CD8-positive, alpha-beta memory T cell (primary cell): Measurements from ENCODE around the gene PLEKHO1. TPM values are rescaled to one million over a fixed set of nuclear protein-coding genes. Genes with fewer than 3 reads are reported as not detected.
"Not testable (repeated sequence)": the region's sequence is repeated elsewhere in the genome, so short reads cannot be mapped to it uniquely, and the experiment has no call there.

ENCODE experiments used
- CTCF ChIA-PET: fragments of 350-600 bp; sonication (Branson Sonifier 250); formaldehyde crosslinking; loops from one replicate; lab custom pipeline; 2021; ENCODE audit warnings: antibody characterized with exemption; lab: Charles Lee
- POLR2A ChIA-PET: fragments of 350-600 bp; sonication (Branson Sonifier 250); formaldehyde crosslinking; loops from one replicate; lab custom pipeline; 2021; ENCODE audit warnings: antibody characterized with exemption; lab: Charles Lee
- DNase-seq, 5 donors: peaks; one replicate each; pipeline versions ENCODE4 v3.0.0 to v3.0.0-alpha.2; 2020 to 2022; ENCODE audit warnings: mixed read lengths in 1 of 5
- H3K27ac ChIP-seq: one replicate; pipeline ENCODE4 v1.7.0; 2013; ENCODE audit warnings: low read depth, mild to moderate bottlenecking, low read length, moderate library complexity
- H3K27me3 ChIP-seq: 2 replicates; pipeline ENCODE4 v1.7.0; 2013; ENCODE audit warnings: low read length, mild to moderate bottlenecking; ENCODE audit not compliant: insufficient read depth, poor library complexity, severe bottlenecking
- H3K36me3 ChIP-seq: 2 replicates; pipeline ENCODE4 v1.7.0; 2013; ENCODE audit warnings: mild to moderate bottlenecking, low read length, moderate library complexity; ENCODE audit not compliant: insufficient read depth
- H3K4me1 ChIP-seq: 2 replicates; pipeline ENCODE4 v1.7.0; 2013; ENCODE audit warnings: mild to moderate bottlenecking, low read length, moderate library complexity; ENCODE audit not compliant: insufficient read depth
- H3K4me3 ChIP-seq: 2 replicates; pipeline ENCODE4 v1.7.0; 2013; ENCODE audit warnings: mild to moderate bottlenecking, low read length
- H3K9me3 ChIP-seq: 2 replicates; pipeline ENCODE4 v1.7.0; 2013; ENCODE audit warnings: mild to moderate bottlenecking, low read length
- H3K27ac Mint-ChIP-seq, 8 donors: one replicate each; pipeline ENCODE4 v1.8.0; 2020 to 2021; ENCODE audit warnings: mixed read lengths in 8 of 8, mild to moderate bottlenecking in 6 of 8, inconsistent platforms in 3 of 8, moderate library complexity in 3 of 8
- H3K27me3 Mint-ChIP-seq, 2 donors: one replicate each; pipeline ENCODE4 v1.8.0; 2020 to 2021; ENCODE audit warnings: mixed read lengths in 2 of 2, mild to moderate bottlenecking in 1 of 2, moderate library complexity in 1 of 2
- H3K36me3 Mint-ChIP-seq, 3 donors: one replicate each; pipeline ENCODE4 v1.8.0; 2020 to 2021; ENCODE audit warnings: mixed read lengths in 3 of 3, inconsistent platforms in 1 of 3, mild to moderate bottlenecking in 1 of 3
- H3K4me1 Mint-ChIP-seq, 3 donors: one replicate each; pipeline ENCODE4 v1.8.0; 2020 to 2021; ENCODE audit warnings: mixed read lengths in 3 of 3, inconsistent platforms in 1 of 3, mild to moderate bottlenecking in 1 of 3
- H3K4me3 Mint-ChIP-seq, 7 donors: one replicate each; pipeline ENCODE4 v1.8.0; 2020 to 2021; ENCODE audit warnings: mixed read lengths in 7 of 7, mild to moderate bottlenecking in 6 of 7, moderate library complexity in 4 of 7, inconsistent platforms in 2 of 7
- H3K9me3 Mint-ChIP-seq, 5 donors: one replicate each; pipeline ENCODE4 v1.8.0; 2020 to 2022; ENCODE audit warnings: mixed read lengths in 5 of 5, mild to moderate bottlenecking in 3 of 5, moderate library complexity in 2 of 5, inconsistent platforms in 1 of 5
- polyA plus RNA-seq: library from polyadenylated mRNA; unstranded; fragments of 300-500 nt; fragmentation: Illumina TruSeq; gene quantifications from one replicate; pipeline ENCODE4 v1.2.3, GENCODE V29; 2021
- total RNA-seq, 2 experiments: library from RNA; stranded (reverse); gene quantifications; one replicate each; pipeline ENCODE4 v1.2.3, GENCODE V29; 2021

Gene PLEKHO1
- total and polyA plus RNA-seq, 3 experiments from 2014 or later = 44.9 to 47.3 (median 47.2) TPM

GRCh38 chr1:150118716-150119115 lies 31.0 kb upstream of the PLEKHO1 start:
- H3K27me3 ChIP-seq = no peaks in the 10 kb centered on the region
- Mint-ChIP-seq H3K4me3 (no peak overlapping the region), H3K27me3 (no peaks in the 10 kb centered on the region), H3K9me3 (peaks cover 6 to 18% (median 12%) of the 10 kb centered on the region in 5 donors), H3K36me3 (peaks cover 15 to 32% (median 26%) of the 10 kb centered on the region in 3 donors), H3K27ac (peak overlapping the region in 1 of 8 donors; percentile 41), H3K4me1 (peaks cover 12 to 38% (median 21%) of the 10 kb centered on the region in 3 donors)
- DNase-seq = no peak
- no peaks in the 10 kb centered on the region for H3K9me3 ChIP-seq
- H3K36me3 ChIP-seq = no peaks in the 10 kb centered on the region
- H3K4me1 ChIP-seq = no peaks in the 10 kb centered on the region
- ChIA-PET POLR2A (no interaction called here), CTCF (no interaction called here)
- H3K4me3 ChIP-seq = no peak overlapping the region
- no peak overlapping the region for H3K27ac ChIP-seq

- Mint-ChIP-seq H3K4me3 (no peak overlapping the region), H3K4me1 (peaks cover 6 to 25% (median 21%) of the 10 kb centered on the region in 3 donors), H3K36me3 (peaks cover 5 to 24% (median 6%) of the 10 kb centered on the region in 3 donors), H3K27ac (peak overlapping the region in 1 of 8 donors; percentile 69), H3K9me3 (no peaks in the 10 kb centered on the region), H3K27me3 (no peaks in the 10 kb centered on the region)
- no peaks in the 10 kb centered on the region for H3K4me1 ChIP-seq
- no peak overlapping the region for H3K4me3 ChIP-seq
- H3K27me3 ChIP-seq = no peaks in the 10 kb centered on the region
- CTCF ChIA-PET = no interaction called here
- no peaks in the 10 kb centered on the region for H3K9me3 ChIP-seq
- no peak for DNase-seq
- H3K36me3 ChIP-seq = no peaks in the 10 kb centered on the region
- POLR2A ChIA-PET = no interaction called here
- H3K27ac ChIP-seq = no peak overlapping the region
These were observed 28.4 kb upstream of the PLEKHO1 start for GRCh38 chr1:150121236-150121862.

- no peak for DNase-seq
- Mint-ChIP-seq H3K4me3 (no peak overlapping the region), H3K36me3 (peaks cover 5 to 20% (median 6%) of the 10 kb centered on the region in 3 donors), H3K27ac (no peak overlapping the region), H3K9me3 (no peaks in the 10 kb centered on the region), H3K4me1 (peaks cover 0 to 3% (median 2%) of the 10 kb centered on the region in 3 donors), H3K27me3 (no peaks in the 10 kb centered on the region)
- Histone ChIP-seq H3K9me3 (no peaks in the 10 kb centered on the region), H3K4me1 (no peaks in the 10 kb centered on the region), H3K36me3 (no peaks in the 10 kb centered on the region), H3K4me3 (no peak overlapping the region), H3K27ac (no peak overlapping the region), H3K27me3 (no peaks in the 10 kb centered on the region)
- CTCF ChIA-PET = interaction anchor here (2.1 kb wide), 1 partner anchor 54 kb away, joined by 6 read pairs; no protein-coding TSS in a partner anchor
- POLR2A ChIA-PET = interaction anchor here (0.8 kb wide), 1 partner anchor 9 kb away, joined by 3 read pairs; no protein-coding TSS in a partner anchor
These were observed 22.9 kb upstream of the PLEKHO1 start for GRCh38 chr1:150126811-150127210.

- POLR2A ChIA-PET = interaction anchor here (1.3 kb wide), 1 partner anchor 22 kb away, joined by 4 read pairs; the partner anchor contains the start of gene PLEKHO1
- H3K9me3 Mint-ChIP-seq = no peaks in the 10 kb centered on the region
- no peak for DNase-seq
- no peaks in the 10 kb centered on the region for H3K9me3 ChIP-seq
- no peaks in the 10 kb centered on the region for H3K4me1 ChIP-seq
- no peaks in the 10 kb centered on the region for H3K27me3 ChIP-seq
- no peak overlapping the region for H3K27ac ChIP-seq
- H3K27me3 Mint-ChIP-seq = no peaks in the 10 kb centered on the region
- no peak overlapping the region for H3K4me3 Mint-ChIP-seq
- no peak overlapping the region for H3K4me3 ChIP-seq
- H3K27ac Mint-ChIP-seq = no peak overlapping the region
- H3K4me1 Mint-ChIP-seq = peaks cover 0 to 9% (median 0%) of the 10 kb centered on the region in 3 donors
- H3K36me3 Mint-ChIP-seq = peaks cover 0 to 19% (median 3%) of the 10 kb centered on the region in 3 donors
- CTCF ChIA-PET = interaction anchor here (2.1 kb wide), 1 partner anchor 54 kb away, joined by 6 read pairs; no protein-coding TSS in a partner anchor
- no peaks in the 10 kb centered on the region for H3K36me3 ChIP-seq
These were observed 22.3 kb upstream of the PLEKHO1 start for GRCh38 chr1:150127464-150127863.

- Histone ChIP-seq H3K9me3 (no peaks in the 10 kb centered on the region), H3K4me1 (no peaks in the 10 kb centered on the region), H3K36me3 (no peaks in the 10 kb centered on the region), H3K4me3 (no peak overlapping the region), H3K27ac (no peak overlapping the region), H3K27me3 (no peaks in the 10 kb centered on the region)
- Mint-ChIP-seq H3K4me1 (peaks cover 0 to 13% (median 4%) of the 10 kb centered on the region in 3 donors), H3K9me3 (no peaks in the 10 kb centered on the region), H3K27me3 (no peaks in the 10 kb centered on the region), H3K4me3 (no peak overlapping the region), H3K27ac (peak overlapping the region in 1 of 8 donors; percentile 40), H3K36me3 (peaks cover 0 to 22% (median 5%) of the 10 kb centered on the region in 3 donors)
- CTCF ChIA-PET = interaction anchor here (2.1 kb wide), 1 partner anchor 55 kb away, joined by 6 read pairs; no protein-coding TSS in a partner anchor
- no peak for DNase-seq
- POLR2A ChIA-PET = interaction anchor here (1.3 kb wide), 1 partner anchor 22 kb away, joined by 4 read pairs; the partner anchor contains the start of gene PLEKHO1
These were observed 21.8 kb upstream of the PLEKHO1 start for GRCh38 chr1:150127868-150128267.

GRCh38 chr1:150132372-150132771 lies 17.3 kb upstream of the PLEKHO1 start:
- ChIA-PET CTCF (interaction anchor here (0.6 kb wide), 1 partner anchor 55 kb away, joined by 3 read pairs; no protein-coding TSS in a partner anchor), POLR2A (interaction anchor here (0.6 kb wide), 1 partner anchor 179 kb away, joined by 9 read pairs; no protein-coding TSS in a partner anchor)
- H3K27me3 ChIP-seq = no peaks in the 10 kb centered on the region
- Mint-ChIP-seq H3K9me3 (no peaks in the 10 kb centered on the region), H3K4me1 (peaks cover 0 to 14% (median 8%) of the 10 kb centered on the region in 3 donors), H3K36me3 (peaks cover 2 to 25% (median 4%) of the 10 kb centered on the region in 3 donors), H3K27ac (no peak overlapping the region), H3K27me3 (no peaks in the 10 kb centered on the region), H3K4me3 (no peak overlapping the region)
- H3K36me3 ChIP-seq = no peaks in the 10 kb centered on the region
- no peak overlapping the region for H3K4me3 ChIP-seq
- no peak for DNase-seq
- H3K9me3 ChIP-seq = no peaks in the 10 kb centered on the region
- H3K27ac ChIP-seq = no peak overlapping the region
- no peaks in the 10 kb centered on the region for H3K4me1 ChIP-seq

GRCh38 chr1:150134537-150134936 lies 15.2 kb upstream of the PLEKHO1 start:
- ChIA-PET CTCF (interaction anchor here (1.3 kb wide), 1 partner anchor 36 kb away, joined by 3 read pairs; no protein-coding TSS in a partner anchor), POLR2A (no interaction called here)
- Histone ChIP-seq H3K4me1 (no peaks in the 10 kb centered on the region), H3K36me3 (no peaks in the 10 kb centered on the region), H3K27me3 (no peaks in the 10 kb centered on the region), H3K9me3 (no peaks in the 10 kb centered on the region), H3K4me3 (no peak overlapping the region), H3K27ac (no peak overlapping the region)
- Mint-ChIP-seq H3K27me3 (no peaks in the 10 kb centered on the region), H3K9me3 (no peaks in the 10 kb centered on the region), H3K4me1 (peaks cover 0 to 14% (median 8%) of the 10 kb centered on the region in 3 donors), H3K4me3 (no peak overlapping the region), H3K27ac (no peak overlapping the region), H3K36me3 (peaks cover 4 to 22% (median 4%) of the 10 kb centered on the region in 3 donors)
- no peak for DNase-seq

- H3K9me3 Mint-ChIP-seq, H3K4me1 ChIP-seq, DNase-seq, H3K27me3 Mint-ChIP-seq, H3K4me3 Mint-ChIP-seq, H3K36me3 ChIP-seq, H3K9me3 ChIP-seq, H3K27me3 ChIP-seq, H3K4me3 ChIP-seq, CTCF ChIA-PET, H3K27ac Mint-ChIP-seq, H3K27ac ChIP-seq: not testable (repeated sequence)
- H3K4me1 Mint-ChIP-seq = peaks cover 0 to 14% (median 8%) of the 10 kb centered on the region in 3 donors
- POLR2A ChIA-PET = interaction anchor here (1.1 kb wide), 1 partner anchor 9 kb away, joined by 3 read pairs; no protein-coding TSS in a partner anchor
- H3K36me3 Mint-ChIP-seq = peaks cover 4 to 22% (median 6%) of the 10 kb centered on the region in 3 donors
These were observed 14.3 kb upstream of the PLEKHO1 start for GRCh38 chr1:150135400-150135799.
